ENCODE data around the gene IL36A.
A peak's percentile ranks its signal among the peaks of the same experiment; 100 is the strongest.

IL36A gene

GRCh38 chr2:113036763-113037162 lies 31.5 kb downstream of the IL36A start:
- Histone ChIP-seq H3K9ac (no peak overlapping the region), H2AFZ (no peak overlapping the region), H3K27ac (no peak overlapping the region), H3K4me2 (ENCODE audit: low read length) (no peak overlapping the region), H3K4me1 (no peaks in the 10 kb centered on the region), H3K27me3 (ENCODE audit: control insufficient read depth, insufficient read depth, low read length) (no peaks in the 10 kb centered on the region), H3K36me3 (ENCODE audit: control insufficient read depth, insufficient read depth, low read length) (no peaks in the 10 kb centered on the region), H3K9me3 (ENCODE audit: control insufficient read depth, low read length) (no peaks in the 10 kb centered on the region), H3K79me2 (no peaks in the 10 kb centered on the region), H3K4me3 (ENCODE audit: low read depth, low read length) (no peak overlapping the region)
- TF ChIP-seq CTCF (IDR thresholded peaks at IDR 0.05), result no peak

GRCh38 chr2:113038291-113038690 lies 33.0 kb downstream of the IL36A start:
- TF ChIP-seq CTCF (IDR thresholded peaks at IDR 0.05), result no peak
- H3K4me2 ChIP-seq (ENCODE audit: low read length), result no peak overlapping the region
- H3K36me3 ChIP-seq (ENCODE audit: control insufficient read depth, insufficient read depth, low read length), result no peaks in the 10 kb centered on the region
- no peak overlapping the region for H3K9ac ChIP-seq
- no peaks in the 10 kb centered on the region for H3K27me3 ChIP-seq (ENCODE audit: control insufficient read depth, insufficient read depth, low read length)
- H3K79me2 ChIP-seq, result no peaks in the 10 kb centered on the region
- H3K4me1 ChIP-seq, result no peaks in the 10 kb centered on the region
- no peak overlapping the region for H3K4me3 ChIP-seq (ENCODE audit: low read depth, low read length)
- no peak overlapping the region for H2AFZ ChIP-seq
- no peak overlapping the region for H3K27ac ChIP-seq
- H3K9me3 ChIP-seq (ENCODE audit: control insufficient read depth, low read length), result no peaks in the 10 kb centered on the region

- Histone ChIP-seq H3K79me2 (no peaks in the 10 kb centered on the region), H3K4me1 (no peaks in the 10 kb centered on the region), H3K27me3 (ENCODE audit: control insufficient read depth, insufficient read depth, low read length) (no peaks in the 10 kb centered on the region), H3K36me3 (ENCODE audit: control insufficient read depth, insufficient read depth, low read length) (no peaks in the 10 kb centered on the region), H3K9ac (no peak overlapping the region), H2AFZ (no peak overlapping the region), H3K4me3 (ENCODE audit: low read depth, low read length) (no peak overlapping the region), H3K27ac (no peak overlapping the region), H3K9me3 (ENCODE audit: control insufficient read depth, low read length) (no peaks in the 10 kb centered on the region), H3K4me2 (ENCODE audit: low read length) (no peak overlapping the region)
- TF ChIP-seq CTCF (IDR thresholded peaks at IDR 0.05), result no peak
Measured at GRCh38 chr2:113039158-113039557, 33.9 kb downstream of the IL36A start.

GRCh38 chr2:113039719-113040118 lies 34.5 kb downstream of the IL36A start:
- H3K4me1 ChIP-seq, result no peaks in the 10 kb centered on the region
- H3K4me3 ChIP-seq (ENCODE audit: low read depth, low read length), result no peak overlapping the region
- H3K27ac ChIP-seq, result no peak overlapping the region
- H3K36me3 ChIP-seq (ENCODE audit: control insufficient read depth, insufficient read depth, low read length), result no peaks in the 10 kb centered on the region
- no peak for TF ChIP-seq CTCF (IDR thresholded peaks at IDR 0.05)
- H3K4me2 ChIP-seq (ENCODE audit: low read length), result peak overlapping the region; percentile 17
- no peaks in the 10 kb centered on the region for H3K79me2 ChIP-seq
- no peaks in the 10 kb centered on the region for H3K27me3 ChIP-seq (ENCODE audit: control insufficient read depth, insufficient read depth, low read length)
- no peaks in the 10 kb centered on the region for H3K9me3 ChIP-seq (ENCODE audit: control insufficient read depth, low read length)
- no peak overlapping the region for H2AFZ ChIP-seq
- H3K9ac ChIP-seq, result no peak overlapping the region

- H3K79me2 ChIP-seq, result no peaks in the 10 kb centered on the region
- no peak overlapping the region for H3K9ac ChIP-seq
- no peak for TF ChIP-seq CTCF (IDR thresholded peaks at IDR 0.05)
- H3K27me3 ChIP-seq (ENCODE audit: control insufficient read depth, insufficient read depth, low read length), result no peaks in the 10 kb centered on the region
- H3K36me3 ChIP-seq (ENCODE audit: control insufficient read depth, insufficient read depth, low read length), result no peaks in the 10 kb centered on the region
- no peaks in the 10 kb centered on the region for H3K4me1 ChIP-seq
- no peak overlapping the region for H2AFZ ChIP-seq
- H3K4me2 ChIP-seq (ENCODE audit: low read length), result no peak overlapping the region
- H3K4me3 ChIP-seq (ENCODE audit: low read depth, low read length), result no peak overlapping the region
- H3K27ac ChIP-seq, result no peak overlapping the region
- H3K9me3 ChIP-seq (ENCODE audit: control insufficient read depth, low read length), result no peaks in the 10 kb centered on the region
Measured at GRCh38 chr2:113041871-113042270, 36.6 kb downstream of the IL36A start.

Data from parathyroid adenoma (tissue), 2 donors.